Common myeloid progenitor, CD34-positive (primary cell): Measurements from ENCODE around the gene ACADS.

Source experiments
- CTCF ChIA-PET: fragments of 350-600 bp; sonication (Branson Sonifier 250); formaldehyde crosslinking; loops from one replicate; lab custom pipeline; 2021; ENCODE audit warnings: antibody characterized with exemption; lab: Charles Lee
- POLR2A ChIA-PET: fragments of 350-600 bp; sonication (Branson Sonifier 250); formaldehyde crosslinking; loops from one replicate; lab custom pipeline; 2021; ENCODE audit warnings: antibody characterized with exemption; lab: Charles Lee
- DNase-seq, 3 donors: peaks; one replicate each; pipeline versions ENCODE4 v3.0.0 to v3.0.0-alpha.2; 2013
- H3K27ac ChIP-seq, 2 experiments: 1 replicate in 1 of 2; 2 replicates in 1 of 2; pipeline ENCODE4 v1.7.0; 2013; ENCODE audit warnings: inconsistent platforms in 2 of 2, low read length in 2 of 2, mild to moderate bottlenecking in 2 of 2, low read depth in 1 of 2, moderate library complexity in 1 of 2; ENCODE audit not compliant: severe bottlenecking in 2 of 2, insufficient read depth in 1 of 2, poor library complexity in 1 of 2
- H3K27me3 ChIP-seq, 5 experiments: replicated peaks in 2 of 5; 1 replicate in 3 of 5; 2 replicates in 2 of 5; pipeline versions ENCODE4 v1.6.1 to v1.7.0; 2013; ENCODE audit warnings: low read length in 4 of 5, mild to moderate bottlenecking in 2 of 5, moderate library complexity in 2 of 5, inconsistent platforms in 1 of 5; ENCODE audit not compliant: insufficient read depth in 5 of 5, control insufficient read depth in 4 of 5
- H3K36me3 ChIP-seq, 4 experiments: 1 replicate in 2 of 4; 2 replicates in 2 of 4; pipeline versions ENCODE4 v1.6.1 to v1.7.0; 2013; ENCODE audit warnings: low read length in 3 of 4, control low read depth in 1 of 4, mild to moderate bottlenecking in 1 of 4; ENCODE audit not compliant: control insufficient read depth in 4 of 4, insufficient read depth in 4 of 4
- H3K4me1 ChIP-seq, 4 experiments: 1 replicate in 3 of 4; 2 replicates in 1 of 4; pipeline versions ENCODE4 v1.6.1 to v1.7.1; 2013; ENCODE audit warnings: low read length in 3 of 4, mild to moderate bottlenecking in 3 of 4, control low read depth in 1 of 4, inconsistent platforms in 1 of 4, moderate library complexity in 1 of 4; ENCODE audit not compliant: control insufficient read depth in 4 of 4, insufficient read depth in 4 of 4; ENCODE audit errors: control extremely low read depth in 1 of 4
- H3K4me3 ChIP-seq, 7 experiments: 1 replicate in 4 of 7; 2 replicates in 3 of 7; pipeline versions ENCODE4 v1.5.1 to v1.7.0; 2013; ENCODE audit warnings: mild to moderate bottlenecking in 7 of 7, low read length in 6 of 7, moderate library complexity in 6 of 7, inconsistent platforms in 2 of 7, low read depth in 2 of 7, control low read depth in 1 of 7; ENCODE audit not compliant: insufficient read depth in 4 of 7, control insufficient read depth in 1 of 7; ENCODE audit errors: extremely low read depth in 1 of 7
- H3K9me3 ChIP-seq, 5 experiments: 1 replicate in 4 of 5; 2 replicates in 1 of 5; pipeline versions ENCODE4 v1.6.1 to v1.7.1; 2013; ENCODE audit warnings: low read length in 4 of 5, mild to moderate bottlenecking in 2 of 5, inconsistent platforms in 1 of 5, low read depth in 1 of 5, moderate library complexity in 1 of 5; ENCODE audit not compliant: control insufficient read depth in 4 of 5, insufficient read depth in 2 of 5; ENCODE audit errors: control extremely low read depth in 1 of 5
- WGBS: methylation state at CpG from one replicate; pipeline ENCODE4 v1.1.5; 2013; ENCODE audit not compliant: insufficient coverage; 5-methylcytosine and 5-hydroxymethylcytosine counted together

Gene ACADS

DNA sequence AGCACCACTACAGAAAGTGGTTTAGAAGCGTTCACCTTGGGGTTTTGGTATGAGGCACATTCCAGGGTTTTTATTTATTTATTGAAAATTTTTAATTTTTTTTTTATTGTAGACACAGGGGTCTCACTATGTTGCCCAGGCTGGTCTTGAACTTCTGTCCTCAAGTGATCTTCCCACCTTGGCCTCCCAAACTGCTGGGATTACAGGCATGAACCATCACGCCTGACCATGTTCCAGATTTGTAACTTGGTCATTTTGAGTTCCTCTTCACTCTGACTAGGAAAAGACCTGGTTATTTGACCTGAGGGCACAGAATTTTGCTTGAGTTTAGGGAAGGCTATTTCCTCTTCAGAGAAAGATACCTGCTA is 35.6 kb upstream of the ACADS start:
- Histone ChIP-seq H3K4me3 (peak overlapping the region in 1 of 7 experiments; percentile 93), H3K9me3 (no peaks in the 10 kb centered on the region), H3K27ac (no peak overlapping the region), H3K4me1 (peaks cover 26 to 54% (median 39%) of the 10 kb centered on the region in 4 experiments), H3K27me3 (no peaks in the 10 kb centered on the region), H3K36me3 (peaks cover 2 to 31% (median 15%) of the 10 kb centered on the region in 4 experiments)
- CTCF ChIA-PET = interaction anchor here (0.9 to 1.6 kb wide), 7 partner anchors 8 to 369 kb away, joined by 3 to 5 read pairs (median 4); no protein-coding TSS in a partner anchor
- 100% methylated on average over 1 of the region's 2 CpGs for WGBS
- DNase-seq = no peak
- POLR2A ChIA-PET = interaction anchor here (0.6 kb wide), 1 partner anchor 107 kb away, joined by 3 read pairs; no protein-coding TSS in a partner anchor

DNA sequence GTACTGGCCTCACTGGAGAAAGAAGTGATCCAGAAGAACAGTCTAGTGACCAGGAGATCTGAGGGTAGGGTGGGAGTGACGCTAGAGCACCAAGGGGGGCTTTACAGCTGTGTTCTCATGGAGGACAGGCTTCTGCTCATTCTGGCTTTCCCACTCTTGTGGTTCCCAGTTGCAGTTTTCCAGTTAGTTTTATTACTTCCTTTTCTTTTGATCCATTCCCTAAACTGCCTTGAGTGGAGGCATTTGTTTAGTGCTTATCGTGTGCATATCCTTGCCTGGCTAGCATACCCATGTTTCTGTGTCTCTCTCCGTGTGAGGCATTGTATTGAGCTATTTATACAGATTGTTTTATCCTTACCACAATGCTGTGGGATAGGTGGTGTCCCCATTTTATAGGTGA is 34.6 kb upstream of the ACADS start:
- POLR2A ChIA-PET = no interaction called here
- 100% methylated on average over 1 of the region's 3 CpGs for WGBS
- Histone ChIP-seq H3K36me3 (peaks cover 2 to 40% (median 24%) of the 10 kb centered on the region in 4 experiments), H3K9me3 (no peaks in the 10 kb centered on the region), H3K4me1 (peaks cover 21 to 45% (median 30%) of the 10 kb centered on the region in 4 experiments), H3K4me3 (no peak overlapping the region), H3K27ac (no peak overlapping the region), H3K27me3 (no peaks in the 10 kb centered on the region)
- CTCF ChIA-PET = interaction anchor here (1.0 to 1.6 kb wide), 5 partner anchors 9 to 44 kb away, joined by 4 to 5 read pairs (median 4); no protein-coding TSS in a partner anchor
- no peak for DNase-seq

DNA sequence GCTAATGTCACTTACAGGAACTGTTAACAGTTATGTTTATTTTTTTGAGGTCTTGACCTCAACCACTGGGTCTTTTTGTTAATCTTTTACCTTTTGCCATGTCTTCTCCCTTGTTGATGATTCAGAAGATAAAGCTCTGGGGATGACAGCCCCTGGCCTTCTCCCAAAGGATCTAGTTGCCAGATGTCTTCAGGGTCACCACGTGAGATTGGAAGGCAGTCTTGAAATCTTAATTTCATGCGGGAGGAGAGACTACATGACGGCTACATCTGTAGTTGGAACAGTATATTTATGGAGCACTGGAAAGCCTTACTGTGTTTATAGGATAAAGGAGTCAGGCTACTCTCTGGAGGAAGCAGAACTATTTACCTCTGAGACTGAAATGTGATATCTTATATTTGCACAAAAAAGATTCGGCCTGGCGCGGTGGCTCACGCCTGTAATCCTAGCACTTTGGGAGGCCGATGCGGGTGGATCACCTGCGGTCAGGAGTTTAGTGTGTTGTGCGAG is 33.0 kb upstream of the ACADS start:
- ChIA-PET CTCF (interaction anchor here (0.7 to 3.6 kb wide), 5 partner anchors 11 to 82 kb away, joined by 3 to 16 read pairs (median 3); no protein-coding TSS in a partner anchor), POLR2A (interaction anchor here (0.7 kb wide), 1 partner anchor 197 kb away, joined by 3 read pairs; the partner anchor contains the start of gene DYNLL1)
- no peak overlapping the region for H3K4me3 ChIP-seq
- WGBS = 96% methylated on average over 7 of the region's 11 CpGs
- no peak for DNase-seq
- no peaks in the 10 kb centered on the region for H3K27me3 ChIP-seq
- H3K36me3 ChIP-seq = peaks cover 11 to 56% (median 36%) of the 10 kb centered on the region in 4 experiments
- H3K27ac ChIP-seq = peak overlapping the region in 1 of 2 experiments; percentile 50
- H3K4me1 ChIP-seq = peaks cover 18 to 42% (median 27%) of the 10 kb centered on the region in 4 experiments
- no peaks in the 10 kb centered on the region for H3K9me3 ChIP-seq

DNA sequence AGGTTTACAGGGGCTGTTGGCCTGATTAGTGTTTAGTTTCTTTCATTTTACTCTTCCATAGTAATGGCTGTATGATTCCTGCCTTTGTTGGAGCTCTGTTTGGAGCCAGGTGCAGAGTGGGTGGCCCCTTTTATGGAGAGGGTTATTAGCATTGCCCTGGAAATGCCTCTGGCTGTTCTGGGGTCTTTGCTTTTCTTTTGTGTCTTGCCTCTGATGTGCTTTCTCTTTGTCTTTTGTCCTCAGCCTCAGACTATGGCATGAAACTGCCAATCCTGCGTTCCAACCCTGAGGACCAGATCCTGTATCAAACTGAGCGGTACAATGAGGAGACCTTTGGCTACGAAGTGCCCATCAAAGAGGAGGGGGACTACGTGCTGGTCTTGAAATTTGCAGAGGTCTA is 31.8 kb upstream of the ACADS start:
- ChIA-PET POLR2A (no interaction called here), CTCF (interaction anchor here (3.6 kb wide), 1 partner anchor 47 kb away, joined by 16 read pairs; no protein-coding TSS in a partner anchor)
- Histone ChIP-seq H3K4me1 (peaks cover 5 to 37% (median 26%) of the 10 kb centered on the region in 4 experiments), H3K27ac (no peak overlapping the region), H3K4me3 (no peak overlapping the region), H3K27me3 (no peaks in the 10 kb centered on the region), H3K9me3 (no peaks in the 10 kb centered on the region), H3K36me3 (peaks cover 13 to 68% (median 41%) of the 10 kb centered on the region in 4 experiments)
- WGBS = 100% methylated on average over 4 of the region's 4 CpGs
- no peak for DNase-seq

DNA sequence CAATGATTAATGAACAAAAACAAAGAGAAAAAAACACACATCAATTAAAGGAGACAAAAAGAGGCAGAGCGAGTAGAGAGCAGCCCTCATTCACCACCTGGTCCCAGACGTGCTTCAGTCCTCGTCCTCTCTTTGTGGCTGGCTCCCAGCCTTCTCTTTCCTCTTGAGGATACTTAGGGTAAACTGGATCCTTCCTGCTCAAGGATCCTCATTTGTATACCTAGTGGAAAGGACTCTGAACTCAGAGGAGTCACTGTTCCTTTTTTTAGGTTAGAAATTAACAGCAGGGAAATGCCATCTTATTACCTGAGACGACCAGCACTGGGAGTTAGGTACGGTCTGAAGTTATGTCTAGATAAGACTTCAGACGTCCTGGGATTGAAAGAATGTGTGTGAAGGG is 29.0 kb upstream of the ACADS start:
- no peaks in the 10 kb centered on the region for H3K9me3 ChIP-seq
- H3K4me1 ChIP-seq = peaks cover 0 to 15% (median 11%) of the 10 kb centered on the region in 4 experiments
- ChIA-PET POLR2A (no interaction called here), CTCF (interaction anchor here (1.4 to 2.0 kb wide), 2 partner anchors 9 to 25 kb away, joined by 4 to 9 read pairs; no protein-coding TSS in a partner anchor)
- WGBS = 98% methylated on average over 6 of the region's 6 CpGs
- no peaks in the 10 kb centered on the region for H3K27me3 ChIP-seq
- DNase-seq = no peak
- peaks cover 13 to 89% (median 66%) of the 10 kb centered on the region in 4 experiments for H3K36me3 ChIP-seq
- H3K27ac ChIP-seq = no peak overlapping the region
- no peak overlapping the region for H3K4me3 ChIP-seq

DNA sequence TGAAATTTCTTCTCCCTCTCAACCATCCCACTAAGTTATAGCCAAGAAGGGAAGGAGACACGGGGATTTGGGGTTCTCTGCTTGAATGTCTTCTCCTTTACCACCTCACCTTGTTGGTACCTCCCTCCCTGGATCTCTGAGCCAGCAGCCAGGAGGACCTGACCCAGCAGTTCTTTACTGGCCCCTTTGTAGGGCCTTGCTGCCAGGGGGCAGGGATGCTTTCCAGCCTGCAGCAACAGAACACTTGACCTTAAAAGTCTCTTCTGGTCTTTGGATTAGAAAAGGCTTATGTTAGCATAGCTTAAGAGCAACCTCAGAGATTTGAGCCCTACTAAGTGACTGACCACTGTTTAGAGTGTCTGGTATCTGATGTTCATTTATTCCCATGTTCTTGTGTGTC is 28.3 kb upstream of the ACADS start:
- H3K36me3 ChIP-seq = peaks cover 13 to 94% (median 70%) of the 10 kb centered on the region in 4 experiments
- WGBS = no CpG with 5 or more reads among the region's 1 CpG
- no peak overlapping the region for H3K27ac ChIP-seq
- peaks cover 0 to 13% (median 10%) of the 10 kb centered on the region in 4 experiments for H3K4me1 ChIP-seq
- H3K4me3 ChIP-seq = no peak overlapping the region
- no peaks in the 10 kb centered on the region for H3K27me3 ChIP-seq
- ChIA-PET POLR2A (interaction anchor here (1.9 kb wide), 1 partner anchor 12 kb away, joined by 5 read pairs; no protein-coding TSS in a partner anchor), CTCF (interaction anchor here (1.3 to 4.0 kb wide), 4 partner anchors 8 to 25 kb away, joined by 4 to 30 read pairs (median 6); partner anchors contain the start of gene UNC119B)
- DNase-seq = no peak
- H3K9me3 ChIP-seq = no peaks in the 10 kb centered on the region

DNA sequence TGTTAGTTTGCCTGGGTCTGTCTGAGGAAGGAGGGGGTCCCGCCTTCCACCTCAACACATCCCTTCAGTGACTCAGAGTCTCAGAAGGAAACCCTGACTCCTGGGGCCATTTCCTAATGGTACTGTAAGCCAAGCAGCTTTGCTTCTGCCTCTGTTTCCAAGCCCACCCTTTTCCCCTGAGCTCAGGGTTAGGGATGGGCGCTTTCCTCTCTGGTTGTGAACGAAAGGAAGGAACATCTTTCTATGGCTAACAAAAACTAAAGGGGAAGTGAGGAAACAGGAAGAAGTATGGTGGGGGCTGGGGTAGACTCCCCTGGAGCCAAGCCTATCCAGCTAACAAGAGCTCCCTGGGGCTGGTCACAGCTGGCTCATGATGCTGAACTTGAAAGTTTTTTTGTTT is 27.0 kb upstream of the ACADS start:
- no peak overlapping the region for H3K4me3 ChIP-seq
- DNase-seq = peak in 2 of 3 donors; percentile 46 to 57

More for the DNA sequence above, 27.0 kb upstream of the ACADS start:
- CTCF ChIA-PET = interaction anchor here (0.6 to 4.0 kb wide), 8 partner anchors 9 to 308 kb away, joined by 4 to 30 read pairs (median 4); partner anchors contain the start of gene UNC119B
- WGBS = no CpG with 5 or more reads among the region's 3 CpGs
- POLR2A ChIA-PET = interaction anchor here (1.9 kb wide), 1 partner anchor 11 kb away, joined by 5 read pairs; no protein-coding TSS in a partner anchor
- H3K27ac ChIP-seq = peak overlapping the region in 1 of 2 experiments; percentile 46
- no peaks in the 10 kb centered on the region for H3K27me3 ChIP-seq
- peaks cover 0 to 13% (median 9%) of the 10 kb centered on the region in 4 experiments for H3K4me1 ChIP-seq
- peaks cover 16 to 97% (median 75%) of the 10 kb centered on the region in 4 experiments for H3K36me3 ChIP-seq
- H3K9me3 ChIP-seq = no peaks in the 10 kb centered on the region
